ENCODE data around the gene PRKAG3.

DNA sequence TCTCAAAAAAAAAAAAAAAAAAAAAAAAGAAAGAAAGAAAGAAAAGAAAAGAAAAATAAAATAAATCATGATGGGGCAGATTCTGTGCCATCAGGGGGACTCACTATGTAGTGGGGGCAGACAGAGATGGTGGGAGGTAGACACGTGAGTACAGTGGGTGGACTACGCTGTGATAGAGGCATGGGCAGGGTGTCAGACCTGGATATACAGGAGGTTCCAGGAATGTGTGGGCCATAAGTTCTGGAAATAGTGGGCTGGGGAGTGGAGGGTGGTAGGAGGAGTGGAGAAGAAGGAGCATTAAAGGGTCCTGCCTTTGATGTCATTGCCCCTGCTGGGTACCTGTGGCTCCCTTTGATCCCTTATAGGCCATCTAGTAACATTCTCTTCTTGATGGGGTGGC, 19.2 kb upstream of the PRKAG3 start:
- TF ChIP-seq, protein P1, sequence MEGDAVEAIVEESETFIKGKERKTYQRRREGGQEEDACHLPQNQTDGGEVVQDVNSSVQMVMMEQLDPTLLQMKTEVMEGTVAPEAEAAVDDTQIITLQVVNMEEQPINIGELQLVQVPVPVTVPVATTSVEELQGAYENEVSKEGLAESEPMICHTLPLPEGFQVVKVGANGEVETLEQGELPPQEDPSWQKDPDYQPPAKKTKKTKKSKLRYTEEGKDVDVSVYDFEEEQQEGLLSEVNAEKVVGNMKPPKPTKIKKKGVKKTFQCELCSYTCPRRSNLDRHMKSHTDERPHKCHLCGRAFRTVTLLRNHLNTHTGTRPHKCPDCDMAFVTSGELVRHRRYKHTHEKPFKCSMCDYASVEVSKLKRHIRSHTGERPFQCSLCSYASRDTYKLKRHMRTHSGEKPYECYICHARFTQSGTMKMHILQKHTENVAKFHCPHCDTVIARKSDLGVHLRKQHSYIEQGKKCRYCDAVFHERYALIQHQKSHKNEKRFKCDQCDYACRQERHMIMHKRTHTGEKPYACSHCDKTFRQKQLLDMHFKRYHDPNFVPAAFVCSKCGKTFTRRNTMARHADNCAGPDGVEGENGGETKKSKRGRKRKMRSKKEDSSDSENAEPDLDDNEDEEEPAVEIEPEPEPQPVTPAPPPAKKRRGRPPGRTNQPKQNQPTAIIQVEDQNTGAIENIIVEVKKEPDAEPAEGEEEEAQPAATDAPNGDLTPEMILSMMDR (IDR thresholded peaks at IDR 0.05), result no peak
- TF ChIP-seq POLR2A (IDR thresholded peaks at IDR 0.05), result no peak
